DND-41 (cell line): ENCODE results near the gene MTF2.

Experiments
- ATAC-seq: fragments of 200-7000 bp; cut with Tn5 transposase; 3 replicates; pipeline ENCODE4 v1.9.1; 2021; ENCODE audit warnings: low read depth; ENCODE audit not compliant: insufficient read depth
- DNase-seq: peaks from one replicate; pipeline ENCODE4 v3.0.0-alpha.2; 2020
- H2AFZ ChIP-seq: 2 replicates; pipeline ENCODE4 v1.6.0; 2012; ENCODE audit warnings: low read depth, low read length
- H3K27ac ChIP-seq: 2 replicates; pipeline ENCODE4 v1.5.1; 2012; ENCODE audit warnings: low read length, inconsistent platforms
- H3K27me3 ChIP-seq: fragments of 200-600 bp; sonication (generic); 2 replicates; pipeline ENCODE4 v1.6.0; 2012; ENCODE audit warnings: low read length, mild to moderate bottlenecking, inconsistent platforms; ENCODE audit not compliant: insufficient read depth, poor library complexity
- H3K36me3 ChIP-seq: 2 replicates; pipeline ENCODE4 v1.5.1; 2012; ENCODE audit warnings: low read length, inconsistent platforms; ENCODE audit not compliant: insufficient read depth
- H3K4me1 ChIP-seq: 2 replicates; pipeline ENCODE4 v1.5.1; 2012; ENCODE audit warnings: mild to moderate bottlenecking, low read length; ENCODE audit not compliant: insufficient read depth
- H3K4me2 ChIP-seq: 2 replicates; pipeline ENCODE4 v1.6.0; 2012; ENCODE audit warnings: mild to moderate bottlenecking, moderate library complexity, low read length, inconsistent platforms; ENCODE audit not compliant: insufficient read depth
- H3K4me3 ChIP-seq, 2 experiments: fragments of 200-600 bp in 1 of 2; shearing (Covaris generic) in 1 of 2; 2 replicates each; pipeline ENCODE4 v1.5.1; 2012 to 2016; ENCODE audit warnings: inconsistent platforms in 2 of 2, low read length in 2 of 2, mild to moderate bottlenecking in 2 of 2, low read depth in 1 of 2, moderate library complexity in 1 of 2
- H3K79me2 ChIP-seq: 2 replicates; pipeline ENCODE4 v1.6.0; 2012; ENCODE audit warnings: low read length, inconsistent platforms; ENCODE audit not compliant: insufficient read depth
- H3K9ac ChIP-seq: 2 replicates; pipeline ENCODE4 v1.6.0; 2012; ENCODE audit warnings: low read depth, mild to moderate bottlenecking, inconsistent platforms, low read length, moderate library complexity
- H3K9me3 ChIP-seq: 2 replicates; pipeline ENCODE4 v1.5.1; 2012; ENCODE audit warnings: low read length, moderate library complexity, mild to moderate bottlenecking, inconsistent platforms; ENCODE audit not compliant: insufficient read depth, severe bottlenecking
- H4K20me1 ChIP-seq: 2 replicates; pipeline ENCODE4 v1.6.0; 2012; ENCODE audit warnings: low read length; ENCODE audit not compliant: insufficient read depth
- CTCF ChIP-seq: IDR thresholded peaks from 2 replicates; pipeline ENCODE4 v1.5.1; 2012; ENCODE audit warnings: borderline replicate concordance, low read length, moderate library complexity, mild to moderate bottlenecking; ENCODE audit not compliant: poor library complexity, severe bottlenecking; ENCODE audit errors: extremely low read depth
- EZH2 ChIP-seq: IDR thresholded peaks from 3 replicates; pipeline ENCODE4 v1.6.1; 2012; ENCODE audit warnings: borderline replicate concordance, low read depth, mild to moderate bottlenecking, moderate library complexity, low read length, inconsistent platforms; ENCODE audit not compliant: severe bottlenecking

The MTF2 gene

GRCh38 chr1:93078638-93078985 is 471 bp upstream of the MTF2 start:
- Histone ChIP-seq H3K36me3 (peaks cover 26% of the 10 kb centered on the region), H4K20me1 (peaks cover 32% of the 10 kb centered on the region), H3K4me3 (peak overlapping the region; percentile 78 to 80; a peak in 3 of 4 replicates), H3K27me3 (no peaks in the 10 kb centered on the region), H2AFZ (peak overlapping the region; percentile 70), H3K9ac (peak overlapping the region; percentile 91), H3K79me2 (peaks cover 57% of the 10 kb centered on the region), H3K4me1 (peaks cover 36% of the 10 kb centered on the region), H3K9me3 (peaks cover 8% of the 10 kb centered on the region), H3K4me2 (peak overlapping the region; percentile 65), H3K27ac (peak overlapping the region; percentile 98)
- ATAC-seq (no peak), DNase-seq (no peak)
- TF ChIP-seq CTCF (no peak), EZH2 (no peak)

GRCh38 chr1:93079685-93080141 is 630 bp downstream of the MTF2 start:
- H3K4me2 ChIP-seq, result peak overlapping the region; percentile 65
- peak overlapping the region; percentile 78 to 80 for H3K4me3 ChIP-seq
- TF ChIP-seq EZH2 (no peak), CTCF (peak; percentile 10)
- H3K27me3 ChIP-seq, result no peaks in the 10 kb centered on the region
- H4K20me1 ChIP-seq, result peaks cover 43% of the 10 kb centered on the region
- DNase-seq, result peak; percentile 85
- peak overlapping the region; percentile 80 for H2AFZ ChIP-seq
- peaks cover 47% of the 10 kb centered on the region for H3K4me1 ChIP-seq
- peak; percentile 55 for ATAC-seq
- peaks cover 68% of the 10 kb centered on the region for H3K79me2 ChIP-seq
- peaks cover 37% of the 10 kb centered on the region for H3K36me3 ChIP-seq
- H3K9me3 ChIP-seq, result peaks cover 11% of the 10 kb centered on the region
- peak overlapping the region; percentile 98 for H3K27ac ChIP-seq
- peak overlapping the region; percentile 91 for H3K9ac ChIP-seq

- H4K20me1 ChIP-seq, result peaks cover 48% of the 10 kb centered on the region
- no peak overlapping the region for H2AFZ ChIP-seq
- TF ChIP-seq CTCF (peak; percentile 82), EZH2 (no peak)
- DNase-seq, result no peak
- H3K9me3 ChIP-seq, result peaks cover 11% of the 10 kb centered on the region
- peaks cover 74% of the 10 kb centered on the region for H3K79me2 ChIP-seq
- peaks cover 50% of the 10 kb centered on the region for H3K4me1 ChIP-seq
- no peaks in the 10 kb centered on the region for H3K27me3 ChIP-seq
- H3K27ac ChIP-seq, result peak overlapping the region; percentile 98
- H3K4me2 ChIP-seq, result peak overlapping the region; percentile 65
- H3K4me3 ChIP-seq, result peak overlapping the region; percentile 78 to 80
- peak; percentile 48 for ATAC-seq
- H3K9ac ChIP-seq, result peak overlapping the region; percentile 91
- peaks cover 42% of the 10 kb centered on the region for H3K36me3 ChIP-seq
Measured at GRCh38 chr1:93080179-93080823, 1.2 kb downstream of the MTF2 start.
